Stimulated activated CD4-positive, alpha-beta T cell treated with anti-CD3 and anti-CD28 coated beads, Interleukin-12 subunit alpha, Interleukin-12 subunit beta, amount 100 ng/mL, for 48 hours (primary cell): ENCODE data around the gene PTCRA.

ENCODE experiments used
- DNase-seq, 3 donors: peaks; one replicate each; pipeline ENCODE4 v3.0.0-alpha.2; 2020; ENCODE audit warnings: low read depth in 2 of 3, low spot score in 1 of 3

The PTCRA gene

GRCh38 chr6:42970871-42971612 lies 55.2 kb downstream of the PTCRA start:
- no peak for DNase-seq

GRCh38 chr6:42971746-42972327 lies 56.0 kb downstream of the PTCRA start:
- no peak for DNase-seq

- no peak for DNase-seq
These were observed 58.1 kb downstream of the PTCRA start for GRCh38 chr6:42973926-42974325.

GRCh38 chr6:42974919-42975505 lies 59.2 kb downstream of the PTCRA start:
- DNase-seq: no peak
